HEK293 (cell line): Measurements from ENCODE around the gene DZIP3.

Source experiments
- CTCF ChIA-PET: fragments of 350-600 bp; formaldehyde crosslinking; extraction: SDS; loops from one replicate; lab custom pipeline; 2021; ENCODE audit warnings: antibody characterized with exemption; lab: Yijun Ruan, JAX
- POLR2A ChIA-PET: fragments of 300-600 bp; formaldehyde crosslinking; extraction: SDS; loops from one replicate; lab custom pipeline; 2020; ENCODE audit warnings: antibody characterized with exemption, inconsistent platforms; lab: Yijun Ruan, JAX
- H3K27ac ChIP-seq: fragments of 200-500 bp; sonication (Bioruptor generic); 2 replicates; pipeline ENCODE4 v1.5.1; 2014; ENCODE audit warnings: low read depth, low read length, control low read depth, inconsistent platforms; ENCODE audit errors: extremely low read depth
- H3K36me3 ChIP-seq, 2 experiments: fragments of 200-500 bp in 1 of 2; sonication (Bioruptor generic) in 1 of 2; 1 replicate in 1 of 2; 2 replicates in 1 of 2; pipeline ENCODE4 v1.5.1; 2014 to 2017; ENCODE audit warnings: inconsistent platforms in 2 of 2, low read length in 2 of 2; ENCODE audit not compliant: control insufficient read depth in 2 of 2, insufficient read depth in 1 of 2
- H3K4me1 ChIP-seq: fragments of 200-500 bp; sonication (Bioruptor generic); 2 replicates; pipeline ENCODE4 v1.5.1; 2014; ENCODE audit warnings: mild to moderate bottlenecking, low read length, inconsistent platforms; ENCODE audit not compliant: control insufficient read depth, insufficient read depth
- H3K4me3 ChIP-seq: 2 replicates; pipeline ENCODE4 v1.5.1; 2011; ENCODE audit warnings: low read depth, mild to moderate bottlenecking, control low read depth, low read length, moderate library complexity
- H3K9me3 ChIP-seq: fragments of 200-500 bp; sonication (Bioruptor generic); 2 replicates; pipeline ENCODE4 v1.5.1; 2014; ENCODE audit warnings: low read depth, low read length, inconsistent platforms; ENCODE audit not compliant: control insufficient read depth, insufficient read depth
- FEZF1 ChIP-seq: fragments of 450-650 bp; formaldehyde crosslinking; IDR thresholded peaks from 2 replicates; pipeline ENCODE4 v1.5.1; 2016; ENCODE audit warnings: missing biosample characterization, missing genetic modification characterization
- KLF1 ChIP-seq: fragments of 450-650 bp; formaldehyde crosslinking; IDR thresholded peaks from 2 replicates; pipeline ENCODE4 v1.5.1; 2016; ENCODE audit warnings: missing biosample characterization, missing genetic modification characterization
- KLF16 ChIP-seq: fragments of 450-650 bp; formaldehyde crosslinking; IDR thresholded peaks from 2 replicates; pipeline ENCODE4 v1.5.1; 2017; ENCODE audit warnings: missing biosample characterization, missing genetic modification characterization
- RBAK ChIP-seq: fragments of 450-650 bp; formaldehyde crosslinking; IDR thresholded peaks from 2 replicates; pipeline ENCODE4 v1.5.1; 2016; ENCODE audit warnings: missing biosample characterization, missing genetic modification characterization
- ZBTB17 ChIP-seq: fragments of 450-650 bp; formaldehyde crosslinking; IDR thresholded peaks from 2 replicates; pipeline ENCODE4 v1.5.1; 2016; ENCODE audit warnings: missing biosample characterization, missing genetic modification characterization
- ZNF112 ChIP-seq: fragments of 450-650 bp; formaldehyde crosslinking; IDR thresholded peaks from 2 replicates; pipeline ENCODE4 v1.5.0; 2017; ENCODE audit warnings: missing biosample characterization, missing genetic modification characterization
- ZNF169 ChIP-seq: fragments of 450-650 bp; formaldehyde crosslinking; IDR thresholded peaks from 2 replicates; pipeline ENCODE4 v1.5.1; 2016; ENCODE audit warnings: missing biosample characterization, missing genetic modification characterization
- ZNF24 ChIP-seq: fragments of 450-650 bp; formaldehyde crosslinking; IDR thresholded peaks from 2 replicates; pipeline ENCODE4 v1.5.1; 2016; ENCODE audit warnings: missing biosample characterization, missing genetic modification characterization
- ZNF248 ChIP-seq: fragments of 450-650 bp; formaldehyde crosslinking; IDR thresholded peaks from 2 replicates; pipeline ENCODE4 v1.5.1; 2017; ENCODE audit warnings: missing biosample characterization, missing genetic modification characterization
- ZNF600 ChIP-seq: fragments of 450-650 bp; formaldehyde crosslinking; IDR thresholded peaks from 2 replicates; pipeline ENCODE4 v1.5.1; 2016; ENCODE audit warnings: missing biosample characterization, missing genetic modification characterization
- ZNF777 ChIP-seq: fragments of 450-650 bp; formaldehyde crosslinking; IDR thresholded peaks from 2 replicates; pipeline ENCODE4 v1.5.1; 2017; ENCODE audit warnings: missing biosample characterization, missing genetic modification characterization, borderline replicate concordance
- ZNF791 ChIP-seq: fragments of 450-650 bp; formaldehyde crosslinking; IDR thresholded peaks from 2 replicates; pipeline ENCODE4 v1.5.1; 2016; ENCODE audit warnings: missing biosample characterization, missing genetic modification characterization
- ZSCAN23 ChIP-seq: fragments of 450-650 bp; formaldehyde crosslinking; IDR thresholded peaks from 2 replicates; pipeline ENCODE4 v1.5.1; 2016; ENCODE audit warnings: missing biosample characterization, missing genetic modification characterization
- TF ChIP-seq, protein P1 (sequence below): fragments of 450-650 bp; formaldehyde crosslinking; IDR thresholded peaks from 2 replicates; pipeline ENCODE4 v1.5.1; 2016; ENCODE audit warnings: missing biosample characterization, missing genetic modification characterization
- TF ChIP-seq, protein P2 (sequence below): fragments of 450-650 bp; IDR thresholded peaks from 2 replicates; pipeline ENCODE4 v1.5.1; 2018; ENCODE audit warnings: missing biosample characterization, mild to moderate bottlenecking, missing genetic modification characterization
- TF ChIP-seq, protein P3 (sequence below): fragments of 450-650 bp; formaldehyde crosslinking; IDR thresholded peaks from 2 replicates; pipeline ENCODE4 v1.5.1; 2016; ENCODE audit warnings: missing biosample characterization, missing genetic modification characterization
- TF ChIP-seq, protein P4 (sequence below): fragments of 450-650 bp; formaldehyde crosslinking; IDR thresholded peaks from 2 replicates; pipeline ENCODE4 v1.5.1; 2017; ENCODE audit warnings: missing biosample characterization, missing genetic modification characterization

The DZIP3 gene

DNA sequence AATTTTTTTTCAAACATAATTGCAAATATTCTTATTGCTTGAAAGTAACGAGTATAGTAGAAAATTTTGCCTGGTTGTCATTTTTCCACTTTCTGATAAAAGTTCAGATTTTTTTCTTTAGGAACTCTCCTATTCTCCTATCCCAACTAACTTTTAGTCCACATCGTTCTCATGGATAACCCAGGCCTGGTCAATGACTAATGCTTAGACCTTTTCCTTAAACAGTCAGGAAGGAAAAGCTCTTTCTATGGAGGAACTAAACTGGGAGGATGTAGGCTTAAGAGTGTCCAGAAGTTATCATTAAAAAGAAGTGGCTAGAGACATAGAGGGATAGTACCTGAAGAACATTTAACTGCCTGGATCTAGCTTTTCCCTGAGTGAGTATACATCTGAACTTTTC lies 27.0 kb upstream of the DZIP3 start:
- Histone ChIP-seq H3K36me3 (peaks cover 4 to 71% of the 10 kb centered on the region in 2 experiments), H3K27ac (no peak overlapping the region), H3K4me1 (no peaks in the 10 kb centered on the region), H3K4me3 (no peak overlapping the region), H3K9me3 (no peaks in the 10 kb centered on the region)
- POLR2A ChIA-PET: no interaction called here
- CTCF ChIA-PET: no interaction called here
- no peak for TF ChIP-seq ZNF169 (tag by site-specific recombination)
- no peak for TF ChIP-seq ZNF112
- TF ChIP-seq ZNF24 (tag by site-specific recombination): no peak
- TF ChIP-seq, protein P1, sequence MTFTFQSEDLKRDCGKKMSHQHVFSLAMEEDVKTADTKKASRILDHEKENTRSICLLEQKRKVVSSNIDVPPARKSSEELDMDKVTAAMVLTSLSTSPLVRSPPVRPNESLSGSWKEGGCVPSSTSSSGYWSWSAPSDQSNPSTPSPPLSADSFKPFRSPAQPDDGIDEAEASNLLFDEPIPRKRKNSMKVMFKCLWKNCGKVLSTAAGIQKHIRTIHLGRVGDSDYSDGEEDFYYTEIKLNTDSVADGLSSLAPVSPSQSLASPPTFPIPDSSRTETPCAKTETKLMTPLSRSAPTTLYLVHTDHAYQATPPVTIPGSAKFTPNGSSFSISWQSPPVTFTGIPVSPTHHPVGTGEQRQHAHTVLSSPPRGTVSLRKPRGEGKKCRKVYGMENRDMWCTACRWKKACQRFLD (tag by site-specific recombination): no peak
- no peak for TF ChIP-seq RBAK (tag by site-specific recombination)
- TF ChIP-seq ZNF777 (tag by site-specific recombination): no peak
- TF ChIP-seq ZSCAN23 (tag by site-specific recombination): no peak
- no peak for TF ChIP-seq ZNF791 (tag by site-specific recombination)
- no peak for TF ChIP-seq ZNF600 (tag by site-specific recombination)
- no peak for TF ChIP-seq ZBTB17 (tag by site-specific recombination)

DNA sequence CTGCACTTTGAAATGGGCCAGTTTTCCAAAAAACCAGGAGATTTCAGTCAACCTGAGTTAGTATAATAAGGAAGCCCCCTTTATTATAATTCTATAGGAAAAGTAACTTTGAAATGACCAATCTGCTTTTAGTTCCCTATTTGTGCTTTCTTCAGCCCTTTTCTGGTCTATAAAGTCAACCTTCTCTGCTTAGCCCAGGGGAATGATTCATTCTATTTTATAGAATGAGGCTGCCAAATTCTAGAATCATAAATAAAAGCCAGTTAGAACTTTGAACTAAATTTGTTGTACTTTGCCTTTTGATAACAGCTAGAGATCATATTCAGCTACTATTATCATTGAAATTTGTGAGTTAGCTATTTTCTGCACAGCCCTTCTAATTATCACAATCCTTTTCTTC lies 25.0 kb upstream of the DZIP3 start:
- TF ChIP-seq FEZF1 (tag by site-specific recombination): 0 out of 2 replicates have a peak, but pooled peaks have one; percentile 10
- no peak for TF ChIP-seq ZNF248 (tag by site-specific recombination)
- TF ChIP-seq, all 188 proteins: peak for 1
- Histone ChIP-seq H3K9me3 (no peaks in the 10 kb centered on the region), H3K36me3 (peaks cover 4 to 68% of the 10 kb centered on the region in 2 experiments), H3K4me1 (no peaks in the 10 kb centered on the region), H3K4me3 (no peak overlapping the region), H3K27ac (no peak overlapping the region)
- ChIA-PET POLR2A (no interaction called here), CTCF (interaction anchor here (0.7 kb wide), 2 partner anchors 16 to 584 kb away, joined by 3 to 4 read pairs; no protein-coding TSS in a partner anchor)

DNA sequence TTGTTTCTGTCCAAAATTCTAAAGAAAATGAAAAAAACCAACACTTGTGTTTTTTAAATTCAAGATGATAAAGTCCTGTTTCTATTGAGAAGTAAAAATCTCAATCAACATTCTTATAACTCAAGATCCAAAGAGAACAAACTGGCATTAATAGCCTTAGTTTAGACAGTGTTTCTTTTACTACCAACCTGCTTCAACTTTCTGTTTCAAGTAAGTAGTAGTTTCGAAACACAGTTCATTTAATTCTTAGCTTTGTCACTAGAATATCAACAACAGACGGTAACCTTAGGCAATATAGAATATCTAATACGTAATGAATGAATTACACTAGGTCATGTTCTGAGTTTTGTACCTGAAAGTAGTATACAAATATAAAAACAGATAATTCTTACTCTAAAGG lies 24.0 kb upstream of the DZIP3 start:
- H3K4me3 ChIP-seq: no peak overlapping the region
- no peak overlapping the region for H3K27ac ChIP-seq
- no peaks in the 10 kb centered on the region for H3K4me1 ChIP-seq
- peaks cover 0 to 63% of the 10 kb centered on the region in 2 experiments; a peak in 2 of 3 replicates for H3K36me3 ChIP-seq
- CTCF ChIA-PET: no interaction called here
- TF ChIP-seq, protein P2, sequence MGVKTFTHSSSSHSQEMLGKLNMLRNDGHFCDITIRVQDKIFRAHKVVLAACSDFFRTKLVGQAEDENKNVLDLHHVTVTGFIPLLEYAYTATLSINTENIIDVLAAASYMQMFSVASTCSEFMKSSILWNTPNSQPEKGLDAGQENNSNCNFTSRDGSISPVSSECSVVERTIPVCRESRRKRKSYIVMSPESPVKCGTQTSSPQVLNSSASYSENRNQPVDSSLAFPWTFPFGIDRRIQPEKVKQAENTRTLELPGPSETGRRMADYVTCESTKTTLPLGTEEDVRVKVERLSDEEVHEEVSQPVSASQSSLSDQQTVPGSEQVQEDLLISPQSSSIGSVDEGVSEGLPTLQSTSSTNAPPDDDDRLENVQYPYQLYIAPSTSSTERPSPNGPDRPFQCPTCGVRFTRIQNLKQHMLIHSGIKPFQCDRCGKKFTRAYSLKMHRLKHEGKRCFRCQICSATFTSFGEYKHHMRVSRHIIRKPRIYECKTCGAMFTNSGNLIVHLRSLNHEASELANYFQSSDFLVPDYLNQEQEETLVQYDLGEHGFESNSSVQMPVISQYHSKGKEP: no peak
- TF ChIP-seq, protein P3, sequence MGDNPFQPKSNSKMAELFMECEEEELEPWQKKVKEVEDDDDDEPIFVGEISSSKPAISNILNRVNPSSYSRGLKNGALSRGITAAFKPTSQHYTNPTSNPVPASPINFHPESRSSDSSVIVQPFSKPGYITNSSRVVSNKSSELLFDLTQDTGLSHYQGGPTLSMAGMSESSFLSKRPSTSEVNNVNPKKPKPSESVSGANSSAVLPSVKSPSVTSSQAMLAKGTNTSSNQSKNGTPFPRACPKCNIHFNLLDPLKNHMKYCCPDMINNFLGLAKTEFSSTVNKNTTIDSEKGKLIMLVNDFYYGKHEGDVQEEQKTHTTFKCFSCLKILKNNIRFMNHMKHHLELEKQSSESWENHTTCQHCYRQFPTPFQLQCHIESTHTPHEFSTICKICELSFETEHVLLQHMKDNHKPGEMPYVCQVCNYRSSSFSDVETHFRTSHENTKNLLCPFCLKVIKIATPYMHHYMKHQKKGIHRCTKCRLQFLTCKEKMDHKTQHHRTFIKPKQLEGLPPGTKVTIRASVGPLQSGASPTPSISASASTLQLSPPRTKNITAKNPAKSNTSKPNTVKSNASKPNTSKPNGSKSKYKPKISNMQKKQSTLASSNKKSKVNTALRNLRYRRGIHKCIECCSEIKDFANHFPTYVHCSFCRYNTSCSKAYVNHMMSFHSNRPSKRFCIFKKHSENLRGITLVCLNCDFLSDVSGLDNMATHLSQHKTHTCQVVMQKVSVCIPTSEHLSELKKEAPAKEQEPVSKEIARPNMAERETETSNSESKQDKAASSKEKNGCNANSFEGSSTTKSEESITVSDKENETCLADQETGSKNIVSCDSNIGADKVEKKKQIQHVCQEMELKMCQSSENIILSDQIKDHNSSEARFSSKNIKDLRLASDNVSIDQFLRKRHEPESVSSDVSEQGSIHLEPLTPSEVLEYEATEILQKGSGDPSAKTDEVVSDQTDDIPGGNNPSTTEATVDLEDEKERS: no peak
- TF ChIP-seq KLF16 (no peak), KLF1 (no peak)
- TF ChIP-seq, protein P4, sequence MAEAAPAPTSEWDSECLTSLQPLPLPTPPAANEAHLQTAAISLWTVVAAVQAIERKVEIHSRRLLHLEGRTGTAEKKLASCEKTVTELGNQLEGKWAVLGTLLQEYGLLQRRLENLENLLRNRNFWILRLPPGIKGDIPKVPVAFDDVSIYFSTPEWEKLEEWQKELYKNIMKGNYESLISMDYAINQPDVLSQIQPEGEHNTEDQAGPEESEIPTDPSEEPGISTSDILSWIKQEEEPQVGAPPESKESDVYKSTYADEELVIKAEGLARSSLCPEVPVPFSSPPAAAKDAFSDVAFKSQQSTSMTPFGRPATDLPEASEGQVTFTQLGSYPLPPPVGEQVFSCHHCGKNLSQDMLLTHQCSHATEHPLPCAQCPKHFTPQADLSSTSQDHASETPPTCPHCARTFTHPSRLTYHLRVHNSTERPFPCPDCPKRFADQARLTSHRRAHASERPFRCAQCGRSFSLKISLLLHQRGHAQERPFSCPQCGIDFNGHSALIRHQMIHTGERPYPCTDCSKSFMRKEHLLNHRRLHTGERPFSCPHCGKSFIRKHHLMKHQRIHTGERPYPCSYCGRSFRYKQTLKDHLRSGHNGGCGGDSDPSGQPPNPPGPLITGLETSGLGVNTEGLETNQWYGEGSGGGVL (tag by site-specific recombination): no peak
- POLR2A ChIA-PET: no interaction called here
- no peaks in the 10 kb centered on the region for H3K9me3 ChIP-seq
